Neural crest cell (in vitro differentiated cells): ENCODE results near the gene CFAP20DC. TPM values are rescaled to one million over a fixed set of nuclear protein-coding genes. Genes with fewer than 3 reads are reported as not detected.

Experiments used
- DNase-seq: peaks from one replicate; pipeline ENCODE4 v3.0.0; 2021; ENCODE audit warnings: low read depth, mixed read lengths, low spot score
- H3K27ac Mint-ChIP-seq: one replicate; pipeline ENCODE4 v1.8.0; 2021; ENCODE audit warnings: mild to moderate bottlenecking, mixed read lengths; ENCODE audit not compliant: unreplicated experiment
- H3K27me3 Mint-ChIP-seq: 2 replicates; pipeline ENCODE4 v1.8.0; 2021; ENCODE audit warnings: low read depth, mild to moderate bottlenecking, mixed read lengths
- H3K36me3 Mint-ChIP-seq: 2 replicates; pipeline ENCODE4 v1.8.0; 2021; ENCODE audit warnings: low read depth, mild to moderate bottlenecking, mixed read lengths
- H3K4me1 Mint-ChIP-seq: 2 replicates; pipeline ENCODE4 v1.8.0; 2021; ENCODE audit warnings: mixed read lengths
- H3K4me3 Mint-ChIP-seq: one replicate; pipeline ENCODE4 v1.8.0; 2021; ENCODE audit warnings: mild to moderate bottlenecking, mixed read lengths
- H3K9me3 Mint-ChIP-seq: 2 replicates; pipeline ENCODE4 v1.8.0; 2021; ENCODE audit warnings: mixed read lengths
- total RNA-seq: library from RNA; stranded (reverse); gene quantifications from 2 replicates; pipeline ENCODE4 v1.2.1, GENCODE V29; 2021
- TF ChIP-seq, protein P1 (sequence below): fragments of 200-600 bp; sonication (generic); conservative IDR thresholded peaks from 2 replicates; pipeline ENCODE4 v1.5.0; 2021; ENCODE audit warnings: antibody characterized with exemption, mild to moderate bottlenecking

The CFAP20DC gene
- total RNA-seq, 1 donor from 2014 or later: 10.4 TPM

DNA sequence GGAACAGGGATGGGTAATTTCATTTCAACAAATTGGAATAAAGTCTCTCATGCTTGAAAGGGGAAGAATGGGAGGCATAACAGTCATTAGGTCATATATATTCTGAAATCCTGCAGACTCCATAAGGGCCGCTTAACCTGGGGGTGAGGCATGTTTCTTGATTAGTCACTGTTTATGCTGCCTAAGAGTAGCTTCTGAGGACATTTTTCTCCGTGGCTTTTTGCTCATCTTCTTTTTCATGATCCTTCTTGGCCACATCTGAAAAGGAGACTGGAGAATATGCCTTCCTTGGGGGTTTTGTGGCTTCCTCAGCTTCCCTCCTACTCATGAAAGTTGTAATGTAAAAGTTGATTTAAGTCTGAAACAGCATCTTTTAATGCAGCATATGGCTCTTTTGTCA, 20.0 kb upstream of the CFAP20DC start:
- Mint-ChIP-seq H3K9me3 (no peaks in the 10 kb centered on the region), H3K27me3 (no peaks in the 10 kb centered on the region), H3K36me3 (no peaks in the 10 kb centered on the region), H3K27ac (no peak overlapping the region), H3K4me1 (no peaks in the 10 kb centered on the region), H3K4me3 (no peak overlapping the region)
- TF ChIP-seq, protein P1, sequence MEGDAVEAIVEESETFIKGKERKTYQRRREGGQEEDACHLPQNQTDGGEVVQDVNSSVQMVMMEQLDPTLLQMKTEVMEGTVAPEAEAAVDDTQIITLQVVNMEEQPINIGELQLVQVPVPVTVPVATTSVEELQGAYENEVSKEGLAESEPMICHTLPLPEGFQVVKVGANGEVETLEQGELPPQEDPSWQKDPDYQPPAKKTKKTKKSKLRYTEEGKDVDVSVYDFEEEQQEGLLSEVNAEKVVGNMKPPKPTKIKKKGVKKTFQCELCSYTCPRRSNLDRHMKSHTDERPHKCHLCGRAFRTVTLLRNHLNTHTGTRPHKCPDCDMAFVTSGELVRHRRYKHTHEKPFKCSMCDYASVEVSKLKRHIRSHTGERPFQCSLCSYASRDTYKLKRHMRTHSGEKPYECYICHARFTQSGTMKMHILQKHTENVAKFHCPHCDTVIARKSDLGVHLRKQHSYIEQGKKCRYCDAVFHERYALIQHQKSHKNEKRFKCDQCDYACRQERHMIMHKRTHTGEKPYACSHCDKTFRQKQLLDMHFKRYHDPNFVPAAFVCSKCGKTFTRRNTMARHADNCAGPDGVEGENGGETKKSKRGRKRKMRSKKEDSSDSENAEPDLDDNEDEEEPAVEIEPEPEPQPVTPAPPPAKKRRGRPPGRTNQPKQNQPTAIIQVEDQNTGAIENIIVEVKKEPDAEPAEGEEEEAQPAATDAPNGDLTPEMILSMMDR: no peak
- DNase-seq: no peak

DNA sequence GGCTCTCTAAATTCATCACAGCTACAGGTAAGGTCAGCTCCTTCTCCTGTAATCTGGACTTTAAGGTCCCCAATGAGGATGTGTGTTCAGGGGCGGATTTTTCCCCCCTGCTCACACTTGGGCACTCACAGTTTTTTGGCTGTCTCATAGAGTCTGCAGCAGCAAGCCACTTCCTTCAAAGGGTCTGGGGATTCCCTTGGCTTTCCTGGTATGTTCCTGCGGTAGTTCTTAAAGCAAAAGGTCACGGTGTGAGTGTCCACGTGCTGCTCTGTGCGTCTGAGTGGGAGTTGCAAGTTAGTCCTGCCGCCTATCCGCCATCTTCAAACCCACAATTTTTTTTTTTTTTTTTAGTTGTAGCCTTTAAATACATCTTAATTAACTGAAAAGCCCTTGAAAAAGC, 15.4 kb upstream of the CFAP20DC start:
- H3K9me3 Mint-ChIP-seq: peaks cover 12% of the 10 kb centered on the region
- TF ChIP-seq, protein P1: no peak
- H3K27ac Mint-ChIP-seq: no peak overlapping the region
- no peak for DNase-seq
- H3K4me3 Mint-ChIP-seq: no peak overlapping the region
- peaks cover 5% of the 10 kb centered on the region for H3K36me3 Mint-ChIP-seq
- H3K4me1 Mint-ChIP-seq: no peaks in the 10 kb centered on the region
- peaks cover 2% of the 10 kb centered on the region for H3K27me3 Mint-ChIP-seq

DNA sequence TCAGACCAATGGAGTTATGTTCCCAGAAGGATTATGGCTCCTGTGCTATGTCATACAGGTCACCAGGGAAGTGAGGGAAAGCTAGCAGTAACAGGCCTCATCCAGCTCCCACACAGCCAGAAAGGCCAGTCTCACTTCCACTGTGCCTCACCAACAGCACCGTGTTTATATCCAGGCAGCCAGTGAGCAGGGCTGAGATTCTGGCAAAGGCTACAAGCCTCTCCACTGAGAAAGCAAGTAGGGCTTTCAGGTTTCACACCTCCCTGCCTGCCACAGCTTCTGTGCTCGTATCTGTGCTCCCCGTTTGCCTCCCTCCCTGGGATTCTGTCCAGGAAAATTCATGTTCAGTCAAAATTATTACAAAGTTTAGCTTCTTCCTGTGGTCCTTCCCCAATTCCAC, 14.9 kb upstream of the CFAP20DC start:
- H3K4me3 Mint-ChIP-seq: no peak overlapping the region
- peaks cover 12% of the 10 kb centered on the region for H3K9me3 Mint-ChIP-seq
- H3K36me3 Mint-ChIP-seq: peaks cover 5% of the 10 kb centered on the region
- TF ChIP-seq, protein P1: no peak
- no peak overlapping the region for H3K27ac Mint-ChIP-seq
- DNase-seq: no peak
- H3K27me3 Mint-ChIP-seq: peaks cover 5% of the 10 kb centered on the region
- no peaks in the 10 kb centered on the region for H3K4me1 Mint-ChIP-seq

DNA sequence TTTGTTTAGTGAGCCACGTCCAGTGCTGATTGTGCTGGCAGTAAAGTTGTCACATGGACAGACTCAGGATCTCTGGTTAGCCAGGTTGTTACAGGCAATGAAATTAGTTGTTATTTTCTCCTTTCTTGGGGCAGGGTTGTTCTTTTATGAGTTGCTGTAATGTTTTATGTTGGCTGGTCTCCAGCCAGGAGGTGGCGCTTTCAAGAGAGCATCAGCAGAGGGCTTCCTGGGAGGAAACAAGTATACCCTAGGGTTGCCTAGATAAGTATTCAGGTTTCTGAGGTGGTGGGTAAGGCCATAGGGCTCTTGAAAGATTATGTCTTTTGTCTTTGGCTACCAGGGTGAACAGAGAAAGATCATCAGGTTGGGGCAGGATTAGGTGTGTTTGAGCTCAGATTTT, 14.5 kb upstream of the CFAP20DC start:
- Mint-ChIP-seq H3K27ac (no peak overlapping the region), H3K36me3 (peaks cover 5% of the 10 kb centered on the region), H3K4me3 (no peak overlapping the region), H3K9me3 (peaks cover 12% of the 10 kb centered on the region), H3K27me3 (peaks cover 5% of the 10 kb centered on the region), H3K4me1 (no peaks in the 10 kb centered on the region)
- TF ChIP-seq, protein P1: no peak
- DNase-seq: no peak

- peaks cover 5% of the 10 kb centered on the region for H3K27me3 Mint-ChIP-seq
- H3K9me3 Mint-ChIP-seq: peaks cover 4% of the 10 kb centered on the region
- no peak overlapping the region for H3K4me3 Mint-ChIP-seq
- H3K27ac Mint-ChIP-seq: no peak overlapping the region
- H3K4me1 Mint-ChIP-seq: no peaks in the 10 kb centered on the region
- no peak for DNase-seq
- no peaks in the 10 kb centered on the region for H3K36me3 Mint-ChIP-seq
- TF ChIP-seq, protein P1: no peak
These were observed 6.9 kb upstream of the CFAP20DC start for GRCh38 chr3:59056706-59057105.
